Ramos (cell line): ENCODE measurements around the gene HUWE1.

ENCODE experiments used
- in situ Hi-C: fragments of 300-500 bp; cut with MboI; formaldehyde crosslinking; loops from one replicate; pipeline ENCODE4 v1.14.3; 2022; ENCODE audit warnings: low sequenced_read_pairs; ENCODE audit not compliant: unreplicated experiment

Gene HUWE1

DNA sequence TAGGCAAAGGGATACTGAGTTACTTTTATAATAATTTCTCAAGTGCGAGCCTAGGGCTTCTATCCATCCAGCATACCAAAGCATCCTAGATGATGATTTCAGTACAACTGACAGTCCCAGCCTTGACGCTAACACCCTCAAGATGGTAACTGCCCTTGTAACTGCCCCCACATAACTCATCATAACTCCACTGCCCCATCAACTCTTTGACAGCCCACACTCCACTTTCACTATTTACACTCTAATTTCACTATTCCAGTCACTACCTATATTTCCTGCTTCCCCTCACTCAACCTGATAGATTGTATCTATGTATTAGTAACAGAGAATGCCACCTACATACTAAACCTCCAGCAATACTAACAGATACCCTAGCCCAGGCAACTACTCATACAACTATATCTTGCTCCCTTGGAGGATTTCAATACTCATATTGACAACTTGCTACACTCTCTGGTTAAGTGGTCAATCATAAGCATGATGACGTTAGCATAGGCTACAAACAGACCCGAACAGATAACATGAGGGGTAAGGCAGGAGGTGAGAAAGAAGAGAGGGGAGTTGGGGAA lies 65.0 kb downstream of the HUWE1 start:
- in situ Hi-C loops, result no loop called here

DNA sequence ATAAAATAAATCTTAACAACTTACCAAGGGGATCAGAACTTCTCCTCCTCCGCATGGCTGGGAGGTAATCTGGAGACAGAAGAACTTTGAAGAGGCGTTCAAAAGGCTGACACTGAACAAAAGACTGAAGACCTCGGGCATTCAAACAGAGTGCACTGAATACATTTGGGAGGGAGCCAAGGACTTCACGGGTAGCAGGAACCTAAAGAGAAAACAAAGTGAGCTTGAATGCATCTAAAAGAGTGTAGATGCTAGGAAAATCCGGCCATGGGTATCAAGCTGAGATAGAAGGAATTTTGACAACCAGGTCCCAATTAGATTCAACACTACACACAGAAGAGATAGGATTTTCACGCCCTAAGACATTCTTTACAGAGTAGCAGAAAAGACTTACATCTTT lies 69.6 kb downstream of the HUWE1 start:
- in situ Hi-C loops, result no loop called here

DNA sequence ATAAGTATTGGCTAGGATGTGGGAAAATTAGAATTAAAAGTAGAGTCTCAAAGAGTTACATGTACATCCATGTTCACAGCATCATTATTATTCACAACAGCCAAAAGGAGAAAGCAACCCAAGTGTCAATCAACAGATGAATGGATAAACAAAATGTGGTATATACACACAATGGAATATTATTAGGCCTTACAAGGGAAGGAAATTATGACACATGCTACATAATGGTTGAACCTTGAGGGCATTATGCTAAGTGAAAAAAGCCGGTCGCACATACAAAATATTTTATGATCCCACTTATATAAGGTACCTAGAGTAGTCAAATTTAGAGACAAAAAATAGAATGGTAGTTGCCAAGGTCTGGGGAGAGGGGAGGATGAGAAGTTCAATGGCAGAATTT lies 80.1 kb downstream of the HUWE1 start:
- in situ Hi-C loops, result no loop called here

DNA sequence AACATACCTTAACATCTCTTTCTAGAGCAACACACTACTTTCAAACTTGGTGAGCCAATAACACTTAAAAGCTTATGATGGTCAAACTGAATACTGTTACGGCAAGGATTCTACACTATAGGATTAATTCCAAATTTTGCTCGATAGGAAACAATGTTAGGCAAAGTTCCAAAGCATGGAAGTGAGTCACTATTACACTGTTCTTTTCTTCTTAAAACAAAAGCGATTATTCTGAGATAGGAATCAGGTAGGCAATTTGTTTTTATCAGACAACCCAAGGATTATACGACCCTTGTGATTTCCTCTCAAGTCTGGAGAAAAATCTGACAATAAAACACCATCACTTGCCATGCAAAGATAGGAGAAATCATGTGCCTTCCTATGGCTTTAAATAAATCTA lies 81.5 kb downstream of the HUWE1 start:
- in situ Hi-C loops, result no loop called here

DNA sequence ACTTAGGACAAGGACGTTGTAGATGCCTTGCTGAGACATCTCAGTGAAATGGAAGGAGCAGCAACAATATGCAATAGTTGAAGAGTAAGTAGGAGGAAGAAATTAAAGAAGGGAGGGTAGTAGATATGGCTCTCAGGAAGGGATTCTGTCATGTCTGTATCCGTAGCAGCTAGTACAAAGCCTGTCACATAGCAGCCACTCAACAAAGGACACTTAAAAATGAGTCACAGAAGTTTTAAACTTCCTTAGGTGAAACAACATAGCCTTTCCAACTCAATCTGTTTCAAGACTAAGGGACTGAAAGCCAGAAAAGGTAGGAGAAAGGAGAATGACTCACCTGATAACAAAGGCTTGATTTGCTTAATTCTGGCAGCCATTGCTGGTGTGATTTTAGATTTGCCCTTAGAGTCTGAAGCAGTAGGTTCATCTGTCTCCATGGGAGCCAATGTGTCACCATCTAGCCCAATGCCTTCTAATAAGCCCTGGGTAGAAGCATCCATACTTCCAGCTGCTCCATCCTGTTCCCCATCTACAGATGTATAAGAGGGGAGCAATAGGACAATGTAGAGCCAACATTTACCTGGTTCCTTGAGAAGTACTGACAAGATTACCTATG lies 86.6 kb downstream of the HUWE1 start:
- in situ Hi-C loops, result no loop called here

DNA sequence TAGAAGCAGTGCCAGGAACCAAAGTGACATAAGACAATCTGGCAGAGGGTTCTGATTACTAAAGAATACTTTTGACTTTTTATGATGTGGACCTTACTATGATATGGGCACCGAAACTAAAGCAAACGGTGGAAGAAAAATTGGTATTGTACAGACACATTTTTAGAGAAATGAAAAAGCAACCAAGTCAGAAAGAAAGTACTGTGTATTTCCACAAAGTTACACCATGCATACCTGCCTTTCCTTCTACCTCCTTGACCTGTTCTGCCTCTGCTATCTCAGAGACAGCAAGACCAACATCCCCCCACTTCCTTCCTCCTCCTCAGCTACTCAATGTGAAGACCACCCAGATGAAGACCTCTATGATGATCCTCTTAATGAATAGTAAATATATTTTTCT lies 88.3 kb downstream of the HUWE1 start:
- in situ Hi-C loops, result no loop called here

DNA sequence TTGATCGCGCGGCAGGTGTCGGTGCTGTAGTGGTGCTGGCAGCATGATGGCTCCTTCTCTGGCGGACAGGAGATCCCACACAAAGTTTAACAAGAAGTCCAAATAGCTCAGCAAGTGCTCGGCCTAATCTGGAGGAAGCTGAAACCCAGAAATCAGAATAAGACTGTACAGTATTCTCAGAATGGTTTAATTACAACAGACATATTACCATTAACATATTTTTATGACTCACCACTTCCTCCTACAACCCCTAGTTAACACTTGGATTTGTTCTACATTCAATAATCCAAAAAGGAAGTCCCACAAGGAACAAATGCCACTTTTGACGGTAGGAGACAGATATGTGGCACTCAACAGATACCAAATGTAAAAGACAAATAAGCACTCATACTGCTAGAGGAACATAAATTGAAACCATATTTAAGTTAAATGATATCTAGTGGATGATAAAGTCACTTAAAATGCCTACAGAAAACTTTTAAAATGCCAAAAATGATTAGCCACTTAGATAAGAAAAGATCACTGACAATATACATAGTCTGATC lies 91.2 kb downstream of the HUWE1 start:
- in situ Hi-C loops, result no loop called here

DNA sequence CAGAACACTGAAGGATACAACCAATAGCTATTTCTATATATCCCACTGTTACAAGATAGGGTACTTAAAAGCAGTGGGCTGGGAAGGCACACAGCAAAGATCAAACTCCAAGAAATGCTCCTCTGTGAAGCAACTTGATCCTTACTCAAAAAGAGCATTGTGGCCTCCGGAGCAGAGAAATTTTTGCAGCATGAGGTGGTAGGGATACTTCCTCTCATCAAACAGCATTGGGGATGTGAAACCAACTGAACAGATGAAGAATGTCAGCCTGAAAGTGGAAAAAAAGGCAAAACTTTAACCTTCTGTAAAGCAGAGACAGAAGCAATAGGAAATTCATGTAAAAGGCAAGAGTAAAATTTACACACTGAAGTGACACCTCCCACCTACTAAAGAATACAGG lies 92.2 kb downstream of the HUWE1 start:
- in situ Hi-C loops, result no loop called here

DNA sequence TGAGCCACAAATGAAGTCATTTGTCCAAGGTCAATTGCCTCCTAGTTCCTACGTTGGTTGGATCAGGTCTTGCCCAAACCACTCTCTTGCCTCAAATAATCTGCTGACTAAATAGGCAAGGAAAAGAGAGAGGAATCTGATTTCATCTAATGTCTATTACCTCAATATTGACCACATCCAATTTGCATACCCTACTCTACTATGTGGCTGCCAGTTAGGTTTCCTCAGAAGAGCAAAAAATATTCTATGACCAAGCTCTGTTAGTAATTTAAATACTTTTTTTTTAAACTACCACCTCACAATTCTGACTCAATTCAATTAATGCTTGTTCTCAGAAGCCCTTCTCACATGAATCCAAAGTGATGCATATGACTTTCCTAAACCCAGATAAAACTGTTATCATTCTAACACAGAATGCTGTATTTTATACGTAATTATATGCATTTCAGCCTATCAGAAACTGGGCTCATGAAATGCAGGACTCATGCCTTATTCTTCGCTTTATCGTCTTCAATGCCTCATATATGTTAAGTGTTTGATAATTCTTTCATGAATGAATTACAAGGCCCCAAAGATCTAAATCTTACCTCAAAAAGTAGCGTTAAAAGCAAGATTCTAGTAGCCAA lies 98.6 kb downstream of the HUWE1 start:
- in situ Hi-C loops, result no loop called here

DNA sequence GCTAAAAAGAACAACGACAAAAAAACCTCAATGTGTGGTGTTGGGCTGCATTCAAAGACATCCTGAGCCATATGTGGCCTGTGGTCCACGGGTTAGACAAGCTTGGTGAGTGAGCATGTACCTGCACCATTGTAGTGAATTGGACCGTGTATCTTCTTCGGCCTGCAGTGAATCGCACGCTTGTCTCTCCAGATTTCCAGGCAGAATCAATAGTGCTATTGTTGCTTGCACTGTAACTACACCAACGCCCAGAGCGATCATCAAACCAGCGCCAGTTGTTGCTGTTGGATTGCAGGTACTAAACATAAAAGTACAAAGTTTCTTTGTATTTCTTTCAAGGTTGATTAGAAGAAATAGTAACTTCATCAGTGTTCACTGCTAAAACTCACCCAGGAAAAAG lies 101.6 kb downstream of the HUWE1 start:
- in situ Hi-C loops, result no loop called here

DNA sequence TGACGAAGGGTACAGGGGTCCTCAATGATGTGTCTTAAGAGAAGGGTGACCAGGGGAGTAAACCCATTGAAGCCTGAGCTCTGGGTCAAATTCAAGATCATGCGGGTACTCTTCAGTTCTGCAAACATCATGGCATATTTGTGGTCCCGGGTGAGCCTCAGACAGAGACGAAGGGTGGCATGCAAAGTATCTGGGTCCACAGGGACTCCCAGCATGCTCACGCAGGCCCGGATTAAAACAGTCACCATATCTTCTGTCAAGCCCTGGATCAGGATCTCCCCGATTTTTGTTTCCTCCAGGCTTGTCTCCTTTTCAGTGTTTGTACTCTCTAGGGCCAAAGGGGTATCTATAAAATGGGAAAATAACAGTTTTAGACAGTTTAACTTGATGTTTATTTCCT lies 102.9 kb downstream of the HUWE1 start:
- in situ Hi-C loops, result no loop called here

DNA sequence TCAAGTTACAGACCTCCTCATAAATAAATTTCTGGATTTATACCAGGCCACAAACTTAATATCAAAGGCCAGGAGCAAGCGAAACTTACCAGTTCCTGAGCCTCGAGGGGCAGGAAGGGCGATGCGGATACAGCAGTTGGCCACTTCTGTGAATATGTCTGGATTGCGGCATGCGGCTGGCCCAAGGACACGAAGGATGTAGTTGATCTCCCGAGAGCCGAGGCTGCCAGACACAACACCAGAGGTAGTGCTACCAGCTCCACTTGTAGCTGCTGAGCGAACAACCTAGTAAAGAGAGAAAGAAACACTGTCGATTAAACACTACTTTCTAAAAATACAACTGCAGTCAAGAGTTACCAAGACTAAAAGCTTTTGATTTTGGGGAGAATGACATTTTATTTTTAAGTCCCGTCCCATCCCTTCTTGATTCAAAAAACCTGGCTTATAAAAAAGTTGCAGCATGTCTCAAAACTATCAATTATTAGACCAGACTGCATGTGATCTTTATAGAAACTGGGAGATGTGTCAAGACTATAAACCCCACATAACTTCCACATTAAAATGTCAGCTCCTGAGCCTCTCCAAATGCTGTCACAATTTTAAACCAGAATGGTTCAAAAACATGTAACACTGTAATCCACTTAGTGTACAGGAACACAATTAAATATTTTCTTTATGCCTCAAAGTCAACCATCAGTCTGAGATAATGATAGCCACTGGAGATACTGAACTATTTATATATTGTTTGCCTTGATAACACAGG lies 105.6 kb downstream of the HUWE1 start:
- in situ Hi-C loops, result no loop called here

DNA sequence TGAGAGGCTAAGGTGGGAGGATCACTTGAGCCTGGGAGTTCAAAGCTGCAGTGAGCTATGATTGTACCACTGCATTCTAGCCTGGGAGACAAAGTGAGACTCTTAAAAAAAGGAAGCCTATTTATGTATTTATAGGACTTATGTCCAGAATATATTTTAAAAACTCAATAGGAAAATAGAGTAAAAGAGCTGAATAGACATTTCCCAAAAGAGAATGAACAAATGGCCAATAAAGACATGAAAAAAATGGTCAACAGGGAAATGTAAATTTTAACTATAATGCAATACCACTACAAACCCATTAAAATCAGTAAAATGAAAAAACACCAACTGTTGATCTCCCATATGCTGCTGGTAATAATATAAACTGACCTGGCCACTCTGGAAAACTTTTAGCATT lies 115.0 kb downstream of the HUWE1 start:
- in situ Hi-C loops, result no loop called here

DNA sequence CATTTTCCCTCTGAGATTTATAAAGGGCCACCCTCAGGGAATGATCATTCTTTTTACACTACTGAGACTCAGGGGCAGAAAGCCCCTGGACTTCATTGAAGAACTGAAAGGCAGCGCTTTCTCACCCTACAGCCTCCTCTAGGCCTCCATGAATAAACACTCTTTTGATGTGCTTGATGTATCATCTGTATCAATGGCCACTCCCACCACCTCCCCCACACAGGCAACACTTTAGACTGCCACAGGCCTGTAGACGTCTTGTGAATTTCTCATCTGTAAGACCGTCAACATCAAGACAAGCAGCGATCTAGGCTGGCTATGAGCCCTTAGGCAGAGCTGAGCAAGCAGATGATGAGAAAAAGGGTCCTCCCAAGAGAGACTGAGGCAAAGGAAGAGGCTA lies 123.2 kb downstream of the HUWE1 start:
- in situ Hi-C loops, result no loop called here

DNA sequence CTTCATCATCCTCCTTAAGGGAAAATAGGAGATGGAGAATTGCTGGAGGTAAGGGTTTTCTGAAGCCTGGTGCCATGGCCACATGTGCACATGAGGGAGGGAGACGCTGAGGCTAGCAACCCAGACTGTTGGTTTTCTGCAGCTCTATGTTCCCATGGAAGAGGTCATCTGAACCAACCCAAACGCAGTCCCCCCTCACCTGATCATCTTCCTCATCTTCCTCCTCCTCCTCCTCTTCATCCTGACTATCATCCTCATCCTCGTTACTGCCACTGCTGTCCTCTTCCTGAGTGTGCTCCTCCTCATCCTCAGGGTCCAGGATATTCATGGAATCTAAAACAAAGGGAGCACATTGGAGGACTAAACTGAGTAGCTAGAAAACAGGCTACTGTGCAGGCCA lies 124.6 kb downstream of the HUWE1 start:
- in situ Hi-C loops, result no loop called here

DNA sequence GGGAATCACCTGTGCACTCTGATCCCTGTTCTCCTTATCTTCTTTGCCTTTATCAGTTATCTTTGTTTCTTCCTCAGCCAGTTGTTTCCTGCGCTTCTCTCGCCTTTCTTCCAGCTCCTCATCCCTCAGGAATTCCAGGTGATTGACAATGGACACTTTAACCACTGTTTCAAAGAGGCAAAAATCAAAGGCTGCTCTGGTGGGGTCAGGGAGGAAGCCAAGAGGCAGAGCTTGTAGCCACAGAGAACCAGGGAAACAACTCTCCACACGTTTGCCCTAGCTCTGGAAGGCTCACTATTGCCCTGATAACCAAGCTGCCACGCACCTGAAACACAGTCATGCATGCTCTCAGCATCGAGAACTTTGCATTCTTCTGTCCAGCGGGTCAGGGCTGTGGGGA lies 127.9 kb downstream of the HUWE1 start:
- in situ Hi-C loops, result no loop called here

DNA sequence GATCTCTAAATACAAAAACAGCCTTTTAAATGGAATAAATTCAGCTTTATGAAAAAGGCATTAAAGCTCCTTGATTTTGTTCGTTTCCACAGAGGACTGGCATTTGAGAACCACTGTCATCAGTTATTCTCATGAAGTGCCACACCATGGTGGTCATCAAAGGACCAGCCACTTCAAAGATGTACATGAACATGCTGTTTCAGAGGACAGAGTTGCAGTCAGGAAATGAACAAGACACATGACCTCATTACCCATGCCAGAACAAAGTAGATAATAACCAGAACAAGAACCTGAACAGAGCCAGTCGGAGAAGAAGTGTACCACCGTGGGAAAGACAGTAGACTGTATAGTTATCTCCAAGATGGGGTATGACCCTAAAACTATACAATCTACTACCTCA lies 129.7 kb downstream of the HUWE1 start:
- in situ Hi-C loops, result no loop called here

DNA sequence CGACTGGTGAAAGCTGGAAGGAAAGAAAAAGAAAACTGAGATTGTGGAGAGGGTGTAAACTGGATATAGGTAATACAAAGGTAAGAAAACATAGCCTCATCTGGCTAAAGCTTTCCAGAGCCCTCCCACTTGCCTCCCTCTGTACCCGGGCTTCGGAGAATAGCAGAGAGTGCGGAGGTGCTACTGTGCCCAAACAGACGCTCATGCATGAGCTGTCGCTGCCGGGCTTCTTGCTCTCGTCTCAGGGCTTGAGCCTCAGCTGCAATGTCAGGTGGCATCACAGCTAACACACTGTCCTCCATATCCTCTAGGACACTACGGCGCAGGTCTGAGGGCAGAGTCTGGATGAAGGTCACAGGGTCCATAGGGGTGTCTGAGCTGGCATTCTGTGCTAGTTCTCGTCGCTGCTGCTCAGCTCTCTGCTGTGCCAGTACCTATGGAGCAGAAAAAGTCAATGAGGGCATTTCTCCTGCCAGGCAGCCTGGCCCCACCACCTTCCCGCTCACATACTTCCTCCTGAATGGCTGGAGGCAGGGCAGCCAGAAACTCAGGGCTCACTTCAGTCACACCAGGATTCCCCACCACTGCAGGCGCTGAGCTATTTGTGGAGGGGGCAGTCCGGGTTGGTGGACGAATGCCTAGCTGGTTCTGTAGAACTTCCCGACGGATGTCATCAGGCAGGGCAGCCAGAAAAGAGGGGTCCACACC lies 135.6 kb downstream of the HUWE1 start:
- in situ Hi-C loops, result no loop called here

DNA sequence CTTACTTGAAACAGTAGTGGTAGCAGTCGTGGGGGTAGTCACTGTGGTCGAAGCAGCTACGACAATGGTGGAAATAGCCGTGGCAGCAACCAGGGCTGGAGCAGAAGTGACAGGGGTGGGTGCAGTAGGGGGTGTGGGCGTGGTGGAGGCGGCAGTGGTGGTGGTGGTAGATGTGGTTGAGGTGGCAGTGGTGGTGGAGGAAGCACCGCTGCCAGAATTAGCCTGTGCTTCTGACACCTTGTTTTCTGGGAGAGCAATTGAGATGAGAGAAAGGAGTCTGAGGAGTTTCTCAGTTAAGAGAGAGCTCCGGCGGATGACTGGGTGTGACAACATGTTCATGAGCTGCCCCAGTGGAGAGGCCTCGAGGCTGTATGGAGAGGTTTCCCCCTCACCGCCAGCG lies 138.9 kb downstream of the HUWE1 start:
- in situ Hi-C loops, result no loop called here

DNA sequence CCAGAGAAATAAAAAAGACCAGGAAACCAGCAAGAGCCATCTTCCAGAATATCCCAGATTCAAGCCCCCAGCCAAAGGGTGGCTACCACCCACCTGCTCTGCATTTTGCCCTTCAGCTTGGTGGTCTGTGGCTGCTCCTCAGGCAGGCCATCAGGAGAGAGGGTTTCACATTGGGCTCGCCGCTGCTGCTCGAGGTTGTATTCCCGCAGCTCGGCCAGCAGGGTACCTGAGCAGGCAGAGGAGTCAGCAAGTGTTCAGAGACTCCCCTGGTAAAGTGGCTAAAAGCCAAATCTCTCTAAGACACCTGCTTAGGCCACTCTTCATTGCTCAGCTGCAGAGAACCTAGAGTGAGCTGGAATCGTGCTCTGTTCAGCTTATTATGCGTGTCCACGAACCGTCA lies 141.6 kb downstream of the HUWE1 start:
- in situ Hi-C loops, result no loop called here

DNA sequence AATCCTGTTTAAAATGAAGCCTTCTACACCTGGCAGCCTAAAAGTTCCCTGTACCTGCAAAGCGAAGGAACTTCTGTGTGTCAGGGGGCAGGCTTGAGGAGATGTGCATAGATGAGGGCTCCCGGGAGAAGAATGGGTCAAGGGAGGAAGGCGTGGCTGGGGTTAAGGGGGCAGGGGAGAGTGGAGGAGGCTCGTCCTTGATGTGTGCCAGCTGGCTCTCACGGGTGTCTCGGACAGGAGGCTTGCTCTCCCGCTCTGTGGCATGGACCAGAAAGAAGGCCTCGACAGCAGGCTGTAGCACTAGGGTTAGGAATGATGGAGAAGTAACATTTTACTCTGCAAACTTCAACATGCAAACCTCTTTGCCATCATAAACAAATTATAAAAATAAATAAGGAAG lies 147.7 kb downstream of the HUWE1 start:
- in situ Hi-C loops, result no loop called here
